Measurements from ENCODE around the gene PTP4A2. TPM values are rescaled to one million over a fixed set of nuclear protein-coding genes. Genes with fewer than 3 reads are reported as not detected.

Gene PTP4A2
- polyA plus RNA-seq, 1 of the 3 experiments (the other 2 are of a cell fraction), result 41.7 TPM

GRCh38 chr1:31883357-31883942 lies 54.7 kb downstream of the PTP4A2 start:
- no peaks in the 10 kb centered on the region for H3K9me2 ChIP-seq
- no peaks in the 10 kb centered on the region for H3K36me3 ChIP-seq (replicated peaks in 1 of 2; ENCODE audit: control insufficient read depth in 1 of 2, insufficient read depth in 2 of 2, low read length in 1 of 2)
- DNase-seq, result no peak
- no peak overlapping the region for H3K4me3 ChIP-seq (ENCODE audit: low read depth in 2 of 2, low read length in 1 of 2)
- H3F3A ChIP-seq (replicated peaks; ENCODE audit: insufficient read depth), result no peaks in the 10 kb centered on the region
- H3K4me1 ChIP-seq (ENCODE audit: control insufficient read depth in 1 of 2, insufficient read depth in 2 of 2, low read depth in 1 of 2, low read length in 1 of 2), result no peaks in the 10 kb centered on the region
- POLR2A ChIA-PET, result no interaction called here
- 91% methylated on average over 3 of the region's 3 CpGs for WGBS (ENCODE audit: low lambda C conversion rate)
- no peak overlapping the region for H3K27ac ChIP-seq (ENCODE audit: low read depth in 2 of 2, low read length in 1 of 2)
- H2AFZ ChIP-seq (ENCODE audit: low read depth), result no peak overlapping the region
- H3K27me3 ChIP-seq (ENCODE audit: insufficient read depth), result no peaks in the 10 kb centered on the region
- H3K9ac ChIP-seq, result no peak overlapping the region
- H4K20me1 ChIP-seq (ENCODE audit: insufficient read depth), result no peaks in the 10 kb centered on the region
- TF ChIP-seq RXRA (IDR thresholded peaks at IDR 0.05; ENCODE audit: borderline replicate concordance, low read depth), result no peak
- TF ChIP-seq USF2 (IDR thresholded peaks at IDR 0.05; ENCODE audit: borderline replicate concordance, low read depth, low read length), result no peak
- TF ChIP-seq EP300 (IDR thresholded peaks at IDR 0.05; ENCODE audit: borderline replicate concordance in 1 of 2, low read depth in 1 of 2, low read length in 1 of 2), result no peak
- TF ChIP-seq NRF1 (IDR thresholded peaks at IDR 0.05; ENCODE audit: low read depth, low read length), result no peak
- no peak for TF ChIP-seq PBX3 (IDR thresholded peaks at IDR 0.05)
- TF ChIP-seq EZH2phosphoT487 (IDR thresholded peaks at IDR 0.05; ENCODE audit: borderline replicate concordance, low read depth), result no peak
- TF ChIP-seq JUND (IDR thresholded peaks at IDR 0.05), result no peak
- TF ChIP-seq CTCF (IDR thresholded peaks at IDR 0.05), result no peak
- no peak for TF ChIP-seq REST (IDR thresholded peaks at IDR 0.05; ENCODE audit: low read depth, low read length)
- no peak for TF ChIP-seq RCOR1 (IDR thresholded peaks at IDR 0.05; ENCODE audit: low read length)
- TF ChIP-seq GABPA (IDR thresholded peaks at IDR 0.05; ENCODE audit: low read depth), result no peak
- TF ChIP-seq GATA2 (CRISPR knock-in tag; IDR thresholded peaks at IDR 0.05), result no peak
- no peaks in the 10 kb centered on the region for H3K79me2 ChIP-seq (ENCODE audit: insufficient read depth)
- no peaks in the 10 kb centered on the region for H3K9me3 ChIP-seq
- CTCF ChIA-PET, result no interaction called here
- H3K4me2 ChIP-seq, result no peak overlapping the region

Data from SK-N-SH (cell line).